SJCRH30 (cell line): ENCODE data around the gene PRKN. TPM values are rescaled to one million over a fixed set of nuclear protein-coding genes. Genes with fewer than 3 reads are reported as not detected.

Source experiments
- DNase-seq, 2 experiments: peaks; one replicate each; pipeline ENCODE4 v3.0.0-alpha.2; 2015 to 2020
- H3K27ac ChIP-seq: fragments of 250-450 bp; sonication (Bioruptor Pico); 2 replicates; pipeline ENCODE4 v1.5.1; 2020; ENCODE audit warnings: mild to moderate bottlenecking, moderate library complexity
- H3K27me3 ChIP-seq: fragments of 250-450 bp; sonication (Bioruptor Pico); 2 replicates; pipeline ENCODE4 v1.5.1; 2020; ENCODE audit warnings: mild to moderate bottlenecking, moderate library complexity
- H3K36me3 ChIP-seq: fragments of 250-450 bp; sonication (Bioruptor Pico); 2 replicates; pipeline ENCODE4 v1.5.1; 2020; ENCODE audit warnings: mild to moderate bottlenecking, moderate library complexity
- H3K4me1 ChIP-seq: fragments of 250-450 bp; sonication (Bioruptor Pico); 2 replicates; pipeline ENCODE4 v1.5.1; 2020; ENCODE audit warnings: mild to moderate bottlenecking, moderate library complexity
- H3K4me3 ChIP-seq: fragments of 250-450 bp; sonication (Bioruptor Pico); 2 replicates; pipeline ENCODE4 v1.5.1; 2020; ENCODE audit warnings: mild to moderate bottlenecking, moderate library complexity
- H3K9me3 ChIP-seq: fragments of 250-450 bp; sonication (Bioruptor Pico); replicated peaks from 2 replicates; pipeline ENCODE4 v1.5.1; 2020; ENCODE audit warnings: mild to moderate bottlenecking, moderate library complexity
- total RNA-seq: library from RNA; depleted of rRNA; stranded (reverse); fragments of >200 nt; shearing (Covaris generic); gene quantifications from 2 replicates; pipeline ENCODE4 v1.2.3, GENCODE V29; 2014

Gene PRKN
- total RNA-seq, 1 experiment from 2014 or later, result not detected

DNA sequence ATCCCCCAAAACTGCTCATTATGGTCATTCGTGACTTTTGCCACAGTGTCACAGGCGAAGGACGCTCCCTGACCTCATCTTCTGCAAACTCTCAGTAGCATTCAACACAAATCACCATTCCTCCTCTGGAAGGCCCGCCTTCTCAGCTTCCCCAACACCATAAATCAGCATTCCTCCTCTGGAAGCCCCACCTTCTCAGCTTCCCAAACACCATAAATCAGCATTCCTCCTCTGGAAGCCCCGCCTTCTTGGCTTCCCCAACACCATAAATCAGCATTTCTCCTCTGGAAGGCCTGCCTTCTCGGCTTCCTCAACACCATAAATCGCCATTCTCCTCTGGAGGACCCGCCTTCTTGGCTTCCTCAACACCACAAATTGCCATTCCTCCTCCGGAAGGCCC, 1165.7 kb downstream of the PRKN start:
- Histone ChIP-seq H3K4me3 (no peak overlapping the region), H3K27me3 (no peaks in the 10 kb centered on the region; the same call in 1 of the 2 replicates), H3K4me1 (peaks cover 13% of the 10 kb centered on the region; the same call in 1 of the 2 replicates), H3K36me3 (no peaks in the 10 kb centered on the region), H3K9me3 (no peaks in the 10 kb centered on the region), H3K27ac (no peak overlapping the region)
- no peak for DNase-seq

GRCh38 chr6:161557333-161558107, 1170.0 kb downstream of the PRKN start:
- H3K27me3 ChIP-seq, result no peaks in the 10 kb centered on the region
- H3K4me1 ChIP-seq, result no peaks in the 10 kb centered on the region
- no peak overlapping the region for H3K27ac ChIP-seq
- DNase-seq, result peak in 1 of 2 experiments; percentile 49
- H3K9me3 ChIP-seq, result peaks cover 9% of the 10 kb centered on the region; the same call in 1 of the 2 replicates
- H3K36me3 ChIP-seq, result no peaks in the 10 kb centered on the region
- no peak overlapping the region for H3K4me3 ChIP-seq

DNA sequence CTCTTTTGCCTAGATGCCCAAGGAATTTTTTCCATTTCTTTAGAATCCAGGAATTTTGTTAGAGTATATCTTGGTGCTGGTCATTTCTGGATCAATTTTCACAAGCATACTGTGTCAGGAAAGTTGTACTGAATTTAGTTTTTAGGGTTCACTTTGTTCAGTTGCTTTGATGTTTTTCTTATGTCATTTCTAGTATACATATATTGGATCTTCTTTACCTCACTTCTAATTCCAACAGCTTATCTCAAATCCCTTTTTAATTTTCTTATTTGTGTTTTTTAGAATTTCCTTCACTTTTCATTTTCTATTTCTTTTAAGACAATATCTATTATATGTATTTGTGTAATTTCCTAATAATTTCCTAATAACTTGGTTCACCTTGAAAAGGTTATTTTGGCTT, 1172.7 kb downstream of the PRKN start:
- Histone ChIP-seq H3K4me1 (peaks cover 6% of the 10 kb centered on the region), H3K27me3 (no peaks in the 10 kb centered on the region), H3K27ac (no peak overlapping the region), H3K36me3 (no peaks in the 10 kb centered on the region), H3K4me3 (no peak overlapping the region), H3K9me3 (peaks cover 9% of the 10 kb centered on the region; the same call in 1 of the 2 replicates)
- DNase-seq, result no peak

DNA sequence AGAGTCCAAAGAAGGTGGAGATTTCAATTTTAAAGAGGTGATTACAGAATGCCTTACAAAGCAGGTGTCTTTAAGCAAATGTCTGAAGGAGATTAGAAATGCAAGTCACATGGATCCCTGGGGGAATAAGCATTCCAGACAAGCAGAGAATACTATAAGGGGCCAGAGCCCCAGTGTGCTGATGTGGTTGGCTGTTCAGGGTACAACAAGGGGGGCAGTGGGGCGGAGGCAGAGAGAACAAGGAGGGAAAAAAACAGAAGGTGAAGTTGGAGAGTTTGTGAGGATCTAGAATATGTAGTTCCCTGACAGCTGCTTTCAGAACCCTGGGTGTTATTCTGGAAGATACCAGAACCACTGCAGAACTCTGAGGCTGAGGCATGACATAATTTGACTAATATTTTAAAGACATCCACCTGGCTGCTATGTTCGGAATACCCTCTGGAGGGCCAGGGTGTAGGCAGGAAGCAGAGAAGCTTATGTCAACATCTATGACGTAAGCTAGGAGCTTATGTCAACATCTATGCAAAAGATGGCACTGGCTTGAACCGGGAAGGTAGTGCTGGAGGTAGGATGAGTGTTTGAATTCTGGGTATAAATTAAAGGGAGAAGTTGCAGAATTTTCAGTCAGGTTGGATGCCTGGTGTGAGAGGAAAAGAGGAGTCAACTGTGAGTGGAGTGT, 1177.5 kb downstream of the PRKN start:
- Histone ChIP-seq H3K36me3 (no peaks in the 10 kb centered on the region), H3K4me3 (no peak overlapping the region), H3K27me3 (no peaks in the 10 kb centered on the region), H3K27ac (no peak overlapping the region), H3K4me1 (peaks cover 30% of the 10 kb centered on the region), H3K9me3 (peaks cover 4% of the 10 kb centered on the region; the same call in 1 of the 2 replicates)
- peak; percentile 43 to 45 for DNase-seq

GRCh38 chr6:161548713-161549296, 1178.8 kb downstream of the PRKN start:
- Histone ChIP-seq H3K27ac (no peak overlapping the region), H3K4me1 (peaks cover 42% of the 10 kb centered on the region), H3K27me3 (no peaks in the 10 kb centered on the region), H3K36me3 (no peaks in the 10 kb centered on the region), H3K9me3 (peaks cover 3% of the 10 kb centered on the region; the same call in 1 of the 2 replicates), H3K4me3 (no peak overlapping the region)
- DNase-seq, result no peak

- Histone ChIP-seq H3K27me3 (no peaks in the 10 kb centered on the region), H3K4me3 (no peak overlapping the region), H3K27ac (no peak overlapping the region), H3K36me3 (no peaks in the 10 kb centered on the region), H3K4me1 (peaks cover 53% of the 10 kb centered on the region), H3K9me3 (no peaks in the 10 kb centered on the region)
- DNase-seq, result no peak
Measured at GRCh38 chr6:161547617-161548016, 1179.9 kb downstream of the PRKN start.

- no peak overlapping the region for H3K4me3 ChIP-seq
- peak in 1 of 2 experiments; percentile 38 for DNase-seq
- no peak overlapping the region; the same call in 1 of the 2 replicates for H3K27ac ChIP-seq
- H3K36me3 ChIP-seq, result no peaks in the 10 kb centered on the region
- H3K27me3 ChIP-seq, result no peaks in the 10 kb centered on the region
- H3K9me3 ChIP-seq, result no peaks in the 10 kb centered on the region
- peaks cover 62% of the 10 kb centered on the region for H3K4me1 ChIP-seq
Measured at GRCh38 chr6:161546632-161547031, 1180.9 kb downstream of the PRKN start.

GRCh38 chr6:161545741-161546140, 1181.8 kb downstream of the PRKN start:
- DNase-seq, result peak; percentile 33 to 75
- H3K27me3 ChIP-seq, result no peaks in the 10 kb centered on the region
- no peaks in the 10 kb centered on the region for H3K36me3 ChIP-seq
- peak overlapping the region; percentile 68 for H3K27ac ChIP-seq
- H3K4me1 ChIP-seq, result peaks cover 62% of the 10 kb centered on the region
- H3K4me3 ChIP-seq, result peak overlapping the region; percentile 15
- no peaks in the 10 kb centered on the region for H3K9me3 ChIP-seq

DNA sequence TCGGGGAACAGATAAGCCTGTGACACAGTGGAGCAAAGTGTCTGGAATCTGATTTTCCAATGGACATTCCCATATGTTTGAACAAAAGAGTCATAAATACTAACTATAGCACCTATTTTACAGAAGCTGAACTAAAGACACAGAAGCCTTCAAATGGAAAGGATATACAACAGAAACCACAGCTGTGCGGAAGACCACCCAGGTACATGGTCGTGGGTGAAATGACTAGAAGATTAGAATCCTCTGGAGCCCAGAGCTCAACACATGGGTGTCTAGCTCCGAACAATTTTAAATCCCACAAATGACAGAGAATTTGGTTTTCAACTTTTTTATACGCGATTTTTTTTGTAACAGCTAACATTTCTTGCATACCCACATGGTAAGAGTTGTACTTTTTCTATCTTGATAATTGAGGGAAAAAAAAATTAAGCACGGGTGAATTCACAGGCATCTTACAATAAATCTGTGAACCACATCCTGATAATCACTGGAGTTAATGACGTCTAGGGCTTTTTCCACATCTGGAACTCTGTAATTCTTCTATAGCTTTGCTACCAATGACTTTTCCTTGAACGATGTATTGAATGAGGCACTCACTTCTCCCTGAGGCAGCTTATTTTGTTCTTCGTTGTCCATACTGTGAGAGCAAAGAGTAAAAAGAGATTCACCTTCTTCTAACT, 1182.6 kb downstream of the PRKN start:
- H3K36me3 ChIP-seq, result no peaks in the 10 kb centered on the region
- peaks cover 56% of the 10 kb centered on the region for H3K4me1 ChIP-seq
- peak overlapping the region; percentile 15 for H3K4me3 ChIP-seq
- no peaks in the 10 kb centered on the region for H3K9me3 ChIP-seq
- peak; percentile 88 to 94 for DNase-seq
- H3K27me3 ChIP-seq, result no peaks in the 10 kb centered on the region
- H3K27ac ChIP-seq, result peak overlapping the region; percentile 68

DNA sequence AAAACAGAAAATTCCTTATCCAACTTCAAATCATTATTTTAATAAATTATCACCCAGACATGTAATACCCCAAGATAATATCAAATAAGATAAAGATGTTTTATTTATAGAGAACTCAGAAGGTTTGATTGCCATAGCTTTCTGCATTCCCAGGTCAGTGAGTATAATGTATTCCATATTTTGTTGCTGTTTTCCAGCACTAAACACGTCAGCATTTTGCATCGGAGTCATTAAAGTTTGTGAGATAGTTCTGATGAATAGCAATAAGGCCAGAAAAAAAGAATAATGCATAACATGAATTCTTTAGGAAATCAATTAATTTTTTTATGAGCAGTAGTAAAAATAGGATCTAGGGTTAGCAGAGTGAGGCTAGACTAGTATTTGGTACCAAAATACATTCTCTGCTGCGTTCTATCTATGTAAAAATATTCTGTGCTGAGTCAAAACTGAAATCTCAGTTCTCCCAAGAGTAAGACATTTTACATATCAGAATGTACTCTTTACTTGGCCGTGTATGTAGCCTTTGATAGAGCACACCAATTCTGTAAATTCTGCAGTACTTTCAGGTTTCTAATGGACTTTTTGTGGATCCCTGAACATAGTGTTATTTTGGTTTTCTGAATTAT, 1183.8 kb downstream of the PRKN start:
- H3K4me1 ChIP-seq, result peaks cover 53% of the 10 kb centered on the region
- DNase-seq, result no peak
- no peaks in the 10 kb centered on the region for H3K27me3 ChIP-seq
- no peaks in the 10 kb centered on the region for H3K36me3 ChIP-seq
- no peaks in the 10 kb centered on the region for H3K9me3 ChIP-seq
- no peak overlapping the region for H3K4me3 ChIP-seq
- H3K27ac ChIP-seq, result peak overlapping the region; percentile 68

GRCh38 chr6:161542346-161542980, 1185.1 kb downstream of the PRKN start:
- DNase-seq, result peak; percentile 66 to 83
- Histone ChIP-seq H3K27ac (peak overlapping the region; percentile 44), H3K4me3 (no peak overlapping the region), H3K9me3 (no peaks in the 10 kb centered on the region), H3K4me1 (peaks cover 53% of the 10 kb centered on the region), H3K27me3 (no peaks in the 10 kb centered on the region), H3K36me3 (no peaks in the 10 kb centered on the region)

GRCh38 chr6:161540532-161540931, 1187.0 kb downstream of the PRKN start:
- peaks cover 53% of the 10 kb centered on the region for H3K4me1 ChIP-seq
- no peak overlapping the region for H3K4me3 ChIP-seq
- no peaks in the 10 kb centered on the region for H3K9me3 ChIP-seq
- H3K36me3 ChIP-seq, result no peaks in the 10 kb centered on the region
- no peak for DNase-seq
- no peaks in the 10 kb centered on the region for H3K27me3 ChIP-seq
- no peak overlapping the region for H3K27ac ChIP-seq

DNA sequence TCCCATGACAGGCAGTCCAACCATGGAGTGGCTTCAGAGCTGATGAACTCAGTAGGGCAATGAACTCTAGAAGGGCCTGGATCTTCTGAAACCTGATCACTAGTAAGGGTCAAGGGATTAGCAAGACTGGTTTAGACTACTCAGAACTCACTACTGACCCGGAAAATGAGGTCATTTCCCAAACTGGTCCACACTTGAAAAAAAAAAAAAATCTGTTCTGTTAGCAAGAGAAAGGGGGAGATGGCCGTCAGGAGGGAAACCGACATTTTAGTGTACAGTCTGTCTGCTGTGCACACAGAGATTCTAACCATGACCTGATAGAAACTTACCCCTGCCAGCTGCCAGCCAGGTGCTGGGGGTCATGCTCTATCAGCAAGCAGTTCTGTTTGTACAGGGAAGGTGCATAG, 1191.3 kb downstream of the PRKN start:
- Histone ChIP-seq H3K4me3 (no peak overlapping the region), H3K27ac (peak overlapping the region; percentile 16), H3K9me3 (no peaks in the 10 kb centered on the region), H3K27me3 (no peaks in the 10 kb centered on the region), H3K4me1 (peaks cover 18% of the 10 kb centered on the region), H3K36me3 (no peaks in the 10 kb centered on the region)
- DNase-seq, result peak; percentile 50 to 81
